Loucy (cell line): Measurements from ENCODE around the gene VAV2.

Experiments used
- CTCF ChIP-seq: fragments of 200-600 bp; sonication (generic); conservative IDR thresholded peaks from 2 replicates; pipeline ENCODE4 v1.5.1; 2014; ENCODE audit warnings: mild to moderate bottlenecking, antibody characterized with exemption, low read length
- EZH2phosphoT487 ChIP-seq: fragments of 200-600 bp; IDR thresholded peaks from 2 replicates; pipeline ENCODE4 v1.6.1; 2018; ENCODE audit warnings: antibody characterized with exemption, mild to moderate bottlenecking, moderate library complexity, borderline replicate concordance

GRCh38 chr9:133798160-133798559, 194.0 kb downstream of the VAV2 start:
- no peak for TF ChIP-seq CTCF
- TF ChIP-seq EZH2phosphoT487, result no peak
